ENCODE measurements around the gene CAPN9.

- TF ChIP-seq BACH2 (CRISPR knock-in tag; IDR thresholded peaks at IDR 0.05; ENCODE audit: borderline replicate concordance) (no peak), ZFP3 (CRISPR knock-in tag; IDR thresholded peaks at IDR 0.05) (no peak), PPARA (CRISPR knock-in tag; IDR thresholded peaks at IDR 0.05; ENCODE audit: borderline replicate concordance) (no peak), ARNTL (CRISPR knock-in tag; IDR thresholded peaks at IDR 0.05; ENCODE audit: borderline replicate concordance, low read depth) (no peak), ZFP30 (CRISPR knock-in tag; IDR thresholded peaks at IDR 0.05) (no peak), CSDC2 (CRISPR knock-in tag; IDR thresholded peaks at IDR 0.05) (no peak), PATZ1 (CRISPR knock-in tag; IDR thresholded peaks at IDR 0.05; ENCODE audit: borderline replicate concordance) (no peak), OSR1 (CRISPR knock-in tag; IDR thresholded peaks at IDR 0.05) (no peak), TCF4 (CRISPR knock-in tag; IDR thresholded peaks at IDR 0.05; ENCODE audit: borderline replicate concordance) (no peak), CSRNP3 (CRISPR knock-in tag; IDR thresholded peaks at IDR 0.05) (no peak), CREB5 (CRISPR knock-in tag; IDR thresholded peaks at IDR 0.05; ENCODE audit: low read depth) (no peak), SNAI2 (CRISPR knock-in tag; IDR thresholded peaks at IDR 0.05) (no peak), ISL1 (CRISPR knock-in tag; IDR thresholded peaks at IDR 0.05) (no peak), ZNF70 (CRISPR knock-in tag; IDR thresholded peaks at IDR 0.05) (no peak)
Observed at GRCh38 chr1:230750986-230751625, 3.9 kb downstream of the CAPN9 start.
